NAMALWA (cell line): ENCODE data around the gene BEST2.
"Not testable (repeated sequence)": the region's sequence is repeated elsewhere in the genome, so short reads cannot be mapped to it uniquely, and the experiment has no call there.

Experiments used
- DNase-seq: peaks from one replicate; pipeline ENCODE4 v3.0.0-alpha.2; 2015; ENCODE audit warnings: low spot score

The BEST2 gene

DNA sequence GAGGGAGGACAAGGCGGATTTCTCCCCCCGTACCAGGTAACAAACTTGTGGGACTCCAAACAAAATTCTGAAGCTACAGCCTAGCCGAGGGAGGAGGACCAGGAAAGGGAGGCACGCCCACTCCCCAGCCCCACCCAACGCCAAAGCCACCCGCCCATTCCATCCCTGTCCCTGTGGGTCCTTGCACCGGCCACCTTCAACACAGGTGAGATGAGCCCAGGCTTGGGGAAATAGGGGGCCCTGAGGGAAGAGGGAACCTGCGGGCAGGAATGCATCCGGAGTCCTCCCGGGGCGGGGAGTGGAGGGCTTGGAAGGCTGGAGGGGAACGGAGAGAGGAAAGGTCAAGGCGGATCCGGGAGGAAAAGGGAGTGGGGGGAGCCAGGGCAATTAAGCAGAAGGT lies at the start of gene BEST2:
TSS of gene BEST2 (plus strand) at position 157 of the 400 bp plus-strand sequence. CDS start 802 bp downstream, outside the sequence.
- DNase-seq, result no peak

DNA sequence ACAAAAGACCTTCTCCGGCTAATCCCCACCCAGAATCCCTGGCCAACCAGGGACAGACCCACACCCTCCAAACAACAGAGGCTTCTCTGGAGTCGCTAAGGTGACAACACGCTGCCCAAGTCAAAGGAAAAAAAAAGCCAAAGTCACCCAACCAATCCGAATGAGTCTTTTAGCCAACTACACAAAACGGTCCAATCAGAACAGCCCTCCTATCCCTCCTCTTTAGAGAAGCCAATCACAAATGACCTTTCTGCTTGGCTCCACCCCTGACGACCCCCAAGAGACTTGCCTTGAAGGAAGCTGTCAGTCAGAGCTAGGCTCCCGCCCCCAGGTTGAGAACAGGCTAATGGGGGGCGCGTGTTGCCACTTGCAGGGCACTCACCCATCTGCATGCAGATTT lies 48.5 kb upstream of the BEST2 start:
- DNase-seq, result peak; percentile 86

DNA sequence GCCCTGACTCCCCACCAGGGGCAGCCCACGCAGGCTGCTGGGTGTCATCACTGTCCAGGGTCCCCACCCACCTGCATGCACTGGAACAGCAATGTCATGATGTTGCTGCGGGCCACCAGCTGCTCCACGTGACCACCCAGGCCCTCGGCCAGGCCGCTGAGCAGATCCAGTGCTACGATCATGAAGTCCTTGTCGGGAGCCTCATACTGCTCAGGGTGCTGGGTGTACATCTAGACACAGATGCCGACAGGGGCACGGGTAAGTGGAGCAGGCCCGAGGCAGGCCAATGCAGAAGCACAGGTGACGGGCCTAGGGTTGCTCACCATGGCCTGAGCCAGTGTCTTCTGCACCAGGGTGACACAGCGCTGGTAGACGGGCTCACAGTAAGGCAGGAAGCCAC lies 46.4 kb upstream of the BEST2 start:
- DNase-seq, result no peak

- no peak for DNase-seq
Measured at GRCh38 chr19:12705654-12706331, 45.8 kb upstream of the BEST2 start.

DNA sequence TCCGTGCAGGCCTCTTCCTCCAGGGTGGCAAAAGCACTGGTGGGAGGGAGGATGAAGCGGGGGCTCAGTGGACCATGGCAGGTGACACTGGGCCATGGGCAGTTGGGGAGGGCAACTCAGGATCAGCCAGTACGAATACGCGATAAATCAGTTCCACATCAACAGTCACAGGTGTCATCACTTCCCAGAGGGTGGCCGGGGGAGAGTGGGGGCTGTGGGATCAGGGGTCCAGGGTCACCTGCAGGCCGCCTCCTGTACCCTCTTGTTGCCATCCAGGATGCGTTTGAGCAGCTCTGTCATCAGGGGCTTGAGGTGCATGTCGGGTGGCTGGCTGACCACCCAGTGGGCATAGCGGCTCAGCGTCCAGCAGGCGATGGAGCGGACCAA lies 45.3 kb upstream of the BEST2 start:
- DNase-seq, result no peak

DNA sequence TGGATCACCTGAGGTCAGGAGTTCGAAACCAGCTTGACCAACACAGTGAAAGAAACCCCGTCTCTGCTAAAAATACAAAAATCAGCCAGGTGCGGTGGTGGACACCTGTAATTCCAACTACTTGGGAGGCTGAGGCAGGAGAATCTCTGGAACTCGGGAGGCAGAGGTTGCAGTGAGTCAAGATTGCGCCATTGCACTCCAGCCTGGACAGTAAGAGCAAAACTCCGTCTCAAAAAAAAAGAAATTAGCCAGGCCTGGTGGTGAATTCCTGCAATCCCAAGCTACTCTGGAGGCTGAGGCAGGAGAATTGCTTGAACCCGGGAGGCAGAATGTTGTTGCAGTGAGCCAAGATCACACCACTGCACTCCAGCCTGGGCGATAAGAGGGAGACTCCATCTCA lies 43.0 kb upstream of the BEST2 start:
- DNase-seq, result no peak

DNA sequence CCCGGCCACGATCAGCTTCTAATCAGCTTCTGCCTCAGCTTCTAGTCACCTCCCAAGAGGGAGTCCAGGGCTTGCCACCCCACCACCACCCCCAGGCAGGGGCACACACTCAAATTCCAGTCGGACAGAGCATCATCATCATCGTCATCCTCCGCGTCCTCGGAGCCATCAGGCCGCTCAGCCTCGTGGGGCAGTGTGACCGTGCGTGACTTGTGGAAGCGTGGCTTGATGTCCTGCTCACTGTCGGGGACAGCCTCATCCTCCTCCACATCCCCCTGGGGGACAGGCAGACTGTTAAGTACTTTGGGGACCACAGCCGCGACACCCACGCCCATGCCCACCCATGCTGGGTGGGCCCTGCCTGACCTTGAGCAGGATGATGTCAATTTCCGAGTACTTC lies 40.4 kb upstream of the BEST2 start:
- no peak for DNase-seq

DNA sequence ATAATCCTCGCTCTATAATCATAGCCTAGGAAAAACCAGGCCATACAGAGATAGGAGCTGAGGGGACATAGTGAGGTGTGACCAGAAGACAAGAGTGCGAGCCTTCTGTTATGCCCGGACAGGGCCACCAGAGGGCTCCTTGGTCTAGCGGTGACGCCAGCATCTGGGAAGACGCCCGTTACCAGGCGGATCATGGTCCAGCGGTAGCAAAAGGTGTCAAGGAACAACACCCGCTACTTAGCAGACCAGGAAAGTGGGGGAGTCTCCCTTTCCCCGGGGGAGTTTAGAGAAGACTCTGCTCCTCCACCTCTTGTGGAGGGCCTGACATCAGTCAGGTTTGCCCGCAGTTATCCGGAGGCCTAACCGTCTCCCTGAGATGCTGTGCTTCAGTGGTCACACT lies 39.5 kb upstream of the BEST2 start:
- DNase-seq, result not testable (repeated sequence)

DNA sequence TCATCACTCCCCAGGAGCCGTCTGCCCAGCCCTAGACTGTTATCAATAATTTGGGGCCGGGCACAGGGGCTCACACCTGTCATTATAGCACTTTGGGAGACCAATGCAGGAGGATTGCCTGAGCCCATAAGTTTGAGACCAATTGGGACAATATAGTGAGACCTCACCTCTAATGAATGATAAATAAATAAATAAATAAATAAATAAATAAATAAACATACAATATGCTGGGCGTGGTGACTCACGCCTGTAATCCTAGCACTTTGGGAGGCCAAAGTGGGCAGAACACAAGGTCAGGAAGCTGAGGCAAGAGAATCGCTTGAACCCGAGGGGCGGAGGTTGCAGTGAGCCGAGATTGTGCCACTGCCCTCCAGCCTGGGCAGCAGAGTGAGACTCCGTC lies 38.3 kb upstream of the BEST2 start:
- DNase-seq, result not testable (repeated sequence)

- DNase-seq, result no peak
Measured at GRCh38 chr19:12715102-12715501, 36.5 kb upstream of the BEST2 start.

- DNase-seq, result no peak
Measured at GRCh38 chr19:12715929-12716328, 35.7 kb upstream of the BEST2 start.

GRCh38 chr19:12720296-12720695 lies 31.3 kb upstream of the BEST2 start:
- no peak for DNase-seq

- DNase-seq, result no peak
Measured at GRCh38 chr19:12720851-12721655, 30.5 kb upstream of the BEST2 start.

DNA sequence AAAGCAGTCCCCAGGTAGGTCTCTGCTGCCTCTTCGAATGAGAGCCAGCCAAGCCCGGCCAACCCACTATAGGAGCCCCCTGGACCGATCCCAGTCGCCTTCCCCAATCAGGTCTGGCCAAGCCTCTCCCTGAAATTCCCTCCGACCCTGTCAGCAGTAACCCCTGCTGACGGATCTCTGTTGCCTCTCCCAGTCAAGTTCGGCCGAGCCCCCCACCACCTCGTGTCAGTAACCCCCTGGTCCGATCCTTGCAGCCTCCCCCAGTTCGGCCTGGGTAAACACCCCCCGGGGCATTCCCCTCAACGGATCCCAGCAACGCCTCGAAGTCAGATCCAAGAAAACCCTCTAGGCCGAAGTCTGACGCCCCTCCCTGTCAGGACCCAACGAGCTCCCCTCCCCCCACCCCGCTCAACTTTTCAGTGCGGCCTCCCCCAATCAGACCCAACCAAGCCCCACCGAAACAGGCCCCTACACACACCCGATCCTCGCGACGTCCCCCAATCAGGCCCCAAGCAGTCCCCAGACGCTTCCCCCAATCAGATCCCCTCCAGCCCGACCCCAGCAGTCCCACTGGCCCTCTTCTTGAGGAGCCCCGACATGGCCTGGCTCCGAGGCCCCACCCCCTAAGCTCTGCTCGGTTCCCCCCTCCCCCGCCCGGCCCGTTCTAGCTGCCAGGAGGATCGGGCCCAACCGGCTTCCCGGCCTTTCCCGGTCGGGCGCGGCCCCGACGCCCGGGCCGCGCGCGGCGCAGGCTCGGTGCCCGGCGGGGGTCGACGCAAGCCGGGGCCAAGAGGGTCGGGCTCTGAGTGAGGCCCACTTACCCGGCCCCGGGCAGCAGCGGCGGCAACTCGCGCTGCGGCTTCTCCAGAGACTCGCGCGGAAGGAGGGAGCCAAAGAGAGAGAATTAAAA lies 29.7 kb upstream of the BEST2 start:
- peak; percentile 63 for DNase-seq

GRCh38 chr19:12722566-12723380 lies 28.8 kb upstream of the BEST2 start:
- peak; percentile 98 for DNase-seq

DNA sequence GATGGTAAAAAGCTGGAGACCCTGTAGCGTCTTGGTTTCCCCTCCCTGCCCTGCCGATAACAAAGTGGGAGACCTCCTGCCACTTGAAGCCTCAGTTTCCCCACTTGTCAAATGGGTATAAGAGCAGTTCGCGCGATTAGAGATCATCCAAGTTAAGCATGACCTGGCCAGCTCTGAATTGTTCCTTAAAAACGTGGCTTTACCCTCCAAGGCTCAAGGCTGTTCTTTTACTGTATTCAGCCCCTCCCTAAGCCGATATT lies 28.3 kb upstream of the BEST2 start:
- no peak for DNase-seq

GRCh38 chr19:12723641-12724426 lies 27.8 kb upstream of the BEST2 start, which contains the start of gene TNPO2:
Gene TNPO2 (minus strand): TSS chr19:12723932. CDS start chr19:12720977, 2,955 bp downstream.
- DNase-seq, result peak; percentile 91

GRCh38 chr19:12725612-12726011 lies 26.0 kb upstream of the BEST2 start:
- not testable (repeated sequence) for DNase-seq

DNA sequence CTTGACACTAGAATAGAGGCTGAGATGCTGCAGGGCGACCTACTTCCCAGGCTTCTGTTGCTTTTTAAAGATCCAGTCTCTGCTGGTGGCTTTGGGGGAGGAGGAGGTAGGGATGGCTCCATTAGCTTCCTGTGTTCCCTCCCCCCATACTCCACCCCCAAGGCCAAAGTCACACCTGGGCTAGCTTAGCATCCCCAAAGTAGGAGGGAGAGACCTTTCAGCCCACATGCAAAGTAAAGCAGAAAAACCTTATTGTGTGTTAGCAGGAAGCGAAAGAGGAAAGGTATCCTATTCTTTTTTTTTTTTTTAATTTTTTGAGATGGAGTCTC lies 24.6 kb upstream of the BEST2 start:
- no peak for DNase-seq

DNA sequence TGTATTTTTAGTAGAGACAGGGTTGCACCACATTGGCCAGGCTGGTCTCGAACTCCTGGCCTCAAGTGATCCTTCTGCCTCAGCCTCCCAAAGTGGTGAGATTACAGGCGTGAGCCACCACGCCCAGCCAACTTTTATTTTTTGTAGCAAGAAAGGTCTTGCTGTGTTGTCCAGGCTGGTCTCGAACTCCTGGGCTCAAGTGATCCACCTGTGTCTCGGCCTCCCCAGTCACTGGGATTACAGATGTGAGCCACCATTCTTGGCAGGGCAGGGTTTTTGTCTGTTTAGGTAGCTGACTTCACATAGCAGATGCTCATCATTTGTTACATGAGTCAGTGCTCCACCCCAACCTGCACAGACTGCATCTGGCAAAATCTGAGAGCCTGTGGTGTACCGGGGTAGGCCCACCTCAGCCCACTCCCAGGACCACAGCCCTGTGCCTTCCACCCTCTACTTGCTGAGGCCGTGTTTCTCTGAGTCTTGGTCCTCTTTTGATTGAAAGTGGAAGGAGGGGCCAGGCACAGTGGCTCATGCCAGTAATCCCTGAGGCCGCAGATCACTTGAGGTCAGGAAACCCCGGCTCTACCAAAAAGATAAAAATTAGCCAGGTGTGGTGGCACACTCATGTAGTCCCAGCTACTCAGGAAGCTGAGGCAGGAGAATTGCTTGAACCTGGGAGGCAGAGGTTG lies 23.7 kb upstream of the BEST2 start:
- DNase-seq, result no peak

DNA sequence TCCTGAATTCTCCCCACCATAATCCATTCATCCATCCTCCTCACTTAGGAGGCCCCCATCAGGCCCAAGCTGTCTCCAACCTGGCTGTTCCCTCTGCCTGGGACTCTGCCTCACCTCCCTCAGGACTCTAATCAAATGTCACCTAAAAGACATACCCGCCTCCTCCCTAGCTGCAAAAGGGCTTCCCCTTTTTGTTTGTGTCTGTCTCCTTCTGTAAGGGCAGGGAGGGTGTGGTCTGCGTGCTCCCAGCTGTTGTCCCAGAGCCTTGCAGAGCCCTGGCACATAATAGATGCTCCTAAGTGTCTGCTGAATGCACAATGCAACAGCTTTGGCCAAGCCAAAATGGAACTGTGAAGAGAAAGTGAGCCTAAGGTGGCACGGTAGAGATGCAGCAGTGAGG lies 21.5 kb upstream of the BEST2 start:
- no peak for DNase-seq
